GM15510 (cell line): Measurements from ENCODE around the gene CTNS.
A peak's percentile ranks its signal among the peaks of the same experiment; 100 is the strongest.

Experiments
- POLR2A ChIP-seq: IDR thresholded peaks from 3 replicates; pipeline ENCODE4 v1.6.1; 2011; ENCODE audit warnings: borderline replicate concordance; ENCODE audit not compliant: insufficient read length; ENCODE audit errors: extremely low read depth

The CTNS gene

GRCh38 chr17:3688027-3688553 lies 51.5 kb downstream of the CTNS start:
- no peak for TF ChIP-seq POLR2A

- no peak for TF ChIP-seq POLR2A
These were observed 52.3 kb downstream of the CTNS start for GRCh38 chr17:3688852-3689261.

GRCh38 chr17:3689262-3690093 lies 52.9 kb downstream of the CTNS start:
- no peak for TF ChIP-seq POLR2A

GRCh38 chr17:3690094-3690715 lies 53.6 kb downstream of the CTNS start:
- TF ChIP-seq POLR2A: no peak

GRCh38 chr17:3691617-3692067 lies 55.1 kb downstream of the CTNS start:
- no peak for TF ChIP-seq POLR2A

GRCh38 chr17:3692346-3692745 lies 55.8 kb downstream of the CTNS start:
- no peak for TF ChIP-seq POLR2A

GRCh38 chr17:3693141-3693540 lies 56.6 kb downstream of the CTNS start:
- no peak for TF ChIP-seq POLR2A

- no peak for TF ChIP-seq POLR2A
These were observed 57.3 kb downstream of the CTNS start for GRCh38 chr17:3693829-3694231.

- no peak for TF ChIP-seq POLR2A
These were observed 58.7 kb downstream of the CTNS start for GRCh38 chr17:3695129-3695722.

GRCh38 chr17:3695723-3696411 lies 59.3 kb downstream of the CTNS start, which contains the start of gene P2RX5:
TSS of gene P2RX5 (minus strand) at chr17:3696155. CDS start at chr17:3696005, 150 bp downstream.
- TF ChIP-seq POLR2A: peak; percentile 55

- no peak for TF ChIP-seq POLR2A
These were observed 60.5 kb downstream of the CTNS start for GRCh38 chr17:3697103-3697476.

- no peak for TF ChIP-seq POLR2A
These were observed 61.6 kb downstream of the CTNS start for GRCh38 chr17:3698139-3698538.

GRCh38 chr17:3699951-3700350 lies 63.4 kb downstream of the CTNS start:
- no peak for TF ChIP-seq POLR2A

- TF ChIP-seq POLR2A: no peak
These were observed 68.6 kb downstream of the CTNS start for GRCh38 chr17:3704931-3705717.

GRCh38 chr17:3708366-3708765 lies 71.8 kb downstream of the CTNS start:
- TF ChIP-seq POLR2A: no peak

- TF ChIP-seq POLR2A: no peak
These were observed 74.4 kb downstream of the CTNS start for GRCh38 chr17:3710951-3711383.
